ENCODE results near the gene TMEM258.

Gene TMEM258

GRCh38 chr11:61799665-61800284 is 7.4 kb upstream of the TMEM258 start:
- H3K79me2 ChIP-seq (ENCODE audit: insufficient read depth, low read length), result peaks cover 21% of the 10 kb centered on the region
- H3F3A ChIP-seq (ENCODE audit: insufficient read depth, low read length), result peaks cover 4% of the 10 kb centered on the region; the same call in 1 of the 2 replicates
- H3K4me3 ChIP-seq (ENCODE audit: low read depth, low read length, poor library complexity, severe bottlenecking), result no peak overlapping the region
- no peak overlapping the region; the same call in 1 of the 2 replicates for H3K9ac ChIP-seq (ENCODE audit: low read length)
- H3K4me1 ChIP-seq (ENCODE audit: insufficient read depth, low read length, severe bottlenecking), result peaks cover 37% of the 10 kb centered on the region
- H2AFZ ChIP-seq (ENCODE audit: low read length), result no peak overlapping the region
- no peaks in the 10 kb centered on the region for H3K9me2 ChIP-seq (ENCODE audit: low read depth, low read length)
- H4K20me1 ChIP-seq (ENCODE audit: insufficient read depth, low read length), result no peaks in the 10 kb centered on the region
- no peak overlapping the region for H3K4me2 ChIP-seq (ENCODE audit: low read length)
- TF ChIP-seq, protein P1, sequence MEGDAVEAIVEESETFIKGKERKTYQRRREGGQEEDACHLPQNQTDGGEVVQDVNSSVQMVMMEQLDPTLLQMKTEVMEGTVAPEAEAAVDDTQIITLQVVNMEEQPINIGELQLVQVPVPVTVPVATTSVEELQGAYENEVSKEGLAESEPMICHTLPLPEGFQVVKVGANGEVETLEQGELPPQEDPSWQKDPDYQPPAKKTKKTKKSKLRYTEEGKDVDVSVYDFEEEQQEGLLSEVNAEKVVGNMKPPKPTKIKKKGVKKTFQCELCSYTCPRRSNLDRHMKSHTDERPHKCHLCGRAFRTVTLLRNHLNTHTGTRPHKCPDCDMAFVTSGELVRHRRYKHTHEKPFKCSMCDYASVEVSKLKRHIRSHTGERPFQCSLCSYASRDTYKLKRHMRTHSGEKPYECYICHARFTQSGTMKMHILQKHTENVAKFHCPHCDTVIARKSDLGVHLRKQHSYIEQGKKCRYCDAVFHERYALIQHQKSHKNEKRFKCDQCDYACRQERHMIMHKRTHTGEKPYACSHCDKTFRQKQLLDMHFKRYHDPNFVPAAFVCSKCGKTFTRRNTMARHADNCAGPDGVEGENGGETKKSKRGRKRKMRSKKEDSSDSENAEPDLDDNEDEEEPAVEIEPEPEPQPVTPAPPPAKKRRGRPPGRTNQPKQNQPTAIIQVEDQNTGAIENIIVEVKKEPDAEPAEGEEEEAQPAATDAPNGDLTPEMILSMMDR (IDR thresholded peaks at IDR 0.05; ENCODE audit: low read length), result no peak
- TF ChIP-seq EZH2 (IDR thresholded peaks at IDR 0.05; ENCODE audit: borderline replicate concordance, low read length), result no peak
- no peaks in the 10 kb centered on the region for H3K27me3 ChIP-seq (ENCODE audit: insufficient read depth, low read length)
- H3K36me3 ChIP-seq (ENCODE audit: insufficient read depth, low read length), result peaks cover 67% of the 10 kb centered on the region
- H3K9me3 ChIP-seq (ENCODE audit: low read length), result no peaks in the 10 kb centered on the region
- no peak overlapping the region for H3K27ac ChIP-seq (ENCODE audit: low read depth, low read length, poor library complexity, severe bottlenecking)

- Histone ChIP-seq H3K4me1 (ENCODE audit: insufficient read depth, low read length, severe bottlenecking) (peaks cover 50% of the 10 kb centered on the region), H3K9me2 (ENCODE audit: low read depth, low read length) (no peaks in the 10 kb centered on the region), H3K9ac (ENCODE audit: low read length) (peak overlapping the region; percentile 15; the same call in 1 of the 2 replicates), H2AFZ (ENCODE audit: low read length) (no peak overlapping the region), H3K4me3 (ENCODE audit: low read depth, low read length, poor library complexity, severe bottlenecking) (no peak overlapping the region), H3F3A (ENCODE audit: insufficient read depth, low read length) (peaks cover 4% of the 10 kb centered on the region; the same call in 1 of the 2 replicates), H3K79me2 (ENCODE audit: insufficient read depth, low read length) (peaks cover 41% of the 10 kb centered on the region), H3K27ac (ENCODE audit: low read depth, low read length, poor library complexity, severe bottlenecking) (no peak overlapping the region), H4K20me1 (ENCODE audit: insufficient read depth, low read length) (no peaks in the 10 kb centered on the region), H3K27me3 (ENCODE audit: insufficient read depth, low read length) (no peaks in the 10 kb centered on the region), H3K36me3 (ENCODE audit: insufficient read depth, low read length) (peaks cover 55% of the 10 kb centered on the region), H3K4me2 (ENCODE audit: low read length) (peak overlapping the region; percentile 6; the same call in 1 of the 2 replicates), H3K9me3 (ENCODE audit: low read length) (no peaks in the 10 kb centered on the region)
- TF ChIP-seq EZH2 (IDR thresholded peaks at IDR 0.05; ENCODE audit: borderline replicate concordance, low read length), result no peak
- TF ChIP-seq, protein P1 (IDR thresholded peaks at IDR 0.05; ENCODE audit: low read length), result peak; percentile 88
Observed at GRCh38 chr11:61797263-61797944, 5.0 kb upstream of the TMEM258 start.

DNA sequence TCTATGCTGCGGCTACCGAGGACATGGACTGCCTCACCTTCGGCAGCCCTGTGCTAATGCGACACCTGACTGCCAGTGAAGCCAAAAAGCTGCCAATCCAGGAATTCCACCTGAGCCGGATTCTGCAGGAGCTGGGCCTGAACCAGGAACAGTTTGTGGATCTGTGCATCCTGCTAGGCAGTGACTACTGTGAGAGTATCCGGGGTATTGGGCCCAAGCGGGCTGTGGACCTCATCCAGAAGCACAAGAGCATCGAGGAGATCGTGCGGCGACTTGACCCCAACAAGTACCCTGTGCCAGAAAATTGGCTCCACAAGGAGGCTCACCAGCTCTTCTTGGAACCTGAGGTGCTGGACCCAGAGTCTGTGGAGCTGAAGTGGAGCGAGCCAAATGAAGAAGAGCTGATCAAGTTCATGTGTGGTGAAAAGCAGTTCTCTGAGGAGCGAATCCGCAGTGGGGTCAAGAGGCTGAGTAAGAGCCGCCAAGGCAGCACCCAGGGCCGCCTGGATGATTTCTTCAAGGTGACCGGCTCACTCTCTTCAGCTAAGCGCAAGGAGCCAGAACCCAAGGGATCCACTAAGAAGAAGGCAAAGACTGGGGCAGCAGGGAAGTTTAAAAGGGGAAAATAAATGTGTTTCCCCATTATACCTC is 3.6 kb upstream of the TMEM258 start:
- TF ChIP-seq, protein P1 (IDR thresholded peaks at IDR 0.05; ENCODE audit: low read length), result no peak
- TF ChIP-seq EZH2 (IDR thresholded peaks at IDR 0.05; ENCODE audit: borderline replicate concordance, low read length), result no peak
- H3K9ac ChIP-seq (ENCODE audit: low read length), result no peak overlapping the region
- H3K9me2 ChIP-seq (ENCODE audit: low read depth, low read length), result no peaks in the 10 kb centered on the region
- H3K27me3 ChIP-seq (ENCODE audit: insufficient read depth, low read length), result no peaks in the 10 kb centered on the region
- peaks cover 4% of the 10 kb centered on the region; the same call in 1 of the 2 replicates for H3F3A ChIP-seq (ENCODE audit: insufficient read depth, low read length)
- H2AFZ ChIP-seq (ENCODE audit: low read length), result no peak overlapping the region
- H3K4me3 ChIP-seq (ENCODE audit: low read depth, low read length, poor library complexity, severe bottlenecking), result no peak overlapping the region
- H3K4me2 ChIP-seq (ENCODE audit: low read length), result no peak overlapping the region
- peaks cover 59% of the 10 kb centered on the region for H3K4me1 ChIP-seq (ENCODE audit: insufficient read depth, low read length, severe bottlenecking)
- no peaks in the 10 kb centered on the region for H4K20me1 ChIP-seq (ENCODE audit: insufficient read depth, low read length)
- peaks cover 54% of the 10 kb centered on the region for H3K36me3 ChIP-seq (ENCODE audit: insufficient read depth, low read length)
- H3K9me3 ChIP-seq (ENCODE audit: low read length), result no peaks in the 10 kb centered on the region
- peaks cover 50% of the 10 kb centered on the region for H3K79me2 ChIP-seq (ENCODE audit: insufficient read depth, low read length)
- no peak overlapping the region for H3K27ac ChIP-seq (ENCODE audit: low read depth, low read length, poor library complexity, severe bottlenecking)

Data from OCI-LY1 (cell line).